ENCODE data around the gene PARD6G.

Gene PARD6G

DNA sequence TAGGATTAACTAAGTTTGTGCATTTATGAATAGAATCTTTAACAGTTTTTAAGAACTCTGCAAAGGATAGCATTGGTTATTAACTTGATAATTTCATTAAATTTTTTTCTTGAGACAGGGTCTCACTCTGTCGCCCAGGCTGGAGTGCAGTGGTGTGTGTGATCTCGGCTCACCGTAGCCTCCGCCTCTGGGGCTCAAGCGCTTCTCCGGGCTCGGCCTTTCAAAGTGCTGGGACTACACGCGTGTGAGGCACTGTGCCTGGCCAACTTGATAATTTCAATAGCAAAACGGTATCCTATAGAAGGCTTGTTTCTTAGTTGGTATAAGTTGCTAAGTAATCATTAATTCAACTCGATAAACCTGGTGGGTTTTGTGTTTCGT, 100.3 kb downstream of the PARD6G start:
- DNase-seq (ENCODE audit: low spot score): no peak

DNA sequence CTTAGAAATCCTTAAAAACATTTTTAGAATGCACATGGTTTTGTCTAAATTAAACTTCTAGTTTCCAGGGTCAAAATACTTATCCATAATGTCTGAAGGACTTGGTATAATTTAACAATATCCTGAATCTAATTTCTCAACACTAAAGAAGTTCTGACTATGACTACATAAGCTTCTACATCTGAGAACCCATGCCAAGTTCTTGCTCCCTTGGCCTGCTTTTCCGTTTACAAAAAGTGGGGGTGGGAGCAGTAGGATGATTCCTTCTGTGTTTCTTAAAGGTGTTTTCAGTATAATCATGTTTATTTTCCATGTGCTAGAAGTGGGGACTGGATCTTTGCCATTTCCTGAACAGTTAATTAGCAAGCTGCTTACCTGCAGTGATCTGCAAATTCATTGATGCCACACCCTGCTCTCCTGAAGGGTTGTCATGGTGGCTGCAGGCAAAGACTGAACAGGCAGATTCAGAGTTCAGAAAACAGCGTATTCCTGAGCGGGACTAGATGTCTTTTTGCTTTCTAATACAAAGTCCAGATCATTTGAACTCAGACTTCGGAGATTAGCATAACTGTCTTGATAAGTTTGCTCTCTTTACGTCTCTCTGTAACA, 102.0 kb downstream of the PARD6G start:
- no peak for DNase-seq (ENCODE audit: low spot score)

DNA sequence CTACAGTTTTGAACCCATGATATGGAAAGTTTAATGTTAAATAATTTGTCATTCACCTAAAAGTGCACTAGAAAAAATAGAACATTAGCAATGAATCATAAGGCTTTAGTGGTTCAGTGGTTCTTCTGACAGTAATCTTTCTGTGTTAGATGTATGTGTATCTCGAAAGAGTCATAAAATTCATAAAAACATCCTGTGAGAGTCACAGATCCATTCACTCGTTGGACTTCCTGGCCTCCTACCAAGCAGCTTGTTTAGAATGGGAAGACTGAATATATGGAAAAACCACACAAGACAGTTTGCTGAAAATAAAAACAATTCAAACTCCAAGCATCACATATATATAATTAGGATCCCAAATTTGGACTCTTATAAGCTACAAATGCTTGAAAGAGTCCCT, 103.4 kb downstream of the PARD6G start:
- DNase-seq (ENCODE audit: low spot score): no peak

DNA sequence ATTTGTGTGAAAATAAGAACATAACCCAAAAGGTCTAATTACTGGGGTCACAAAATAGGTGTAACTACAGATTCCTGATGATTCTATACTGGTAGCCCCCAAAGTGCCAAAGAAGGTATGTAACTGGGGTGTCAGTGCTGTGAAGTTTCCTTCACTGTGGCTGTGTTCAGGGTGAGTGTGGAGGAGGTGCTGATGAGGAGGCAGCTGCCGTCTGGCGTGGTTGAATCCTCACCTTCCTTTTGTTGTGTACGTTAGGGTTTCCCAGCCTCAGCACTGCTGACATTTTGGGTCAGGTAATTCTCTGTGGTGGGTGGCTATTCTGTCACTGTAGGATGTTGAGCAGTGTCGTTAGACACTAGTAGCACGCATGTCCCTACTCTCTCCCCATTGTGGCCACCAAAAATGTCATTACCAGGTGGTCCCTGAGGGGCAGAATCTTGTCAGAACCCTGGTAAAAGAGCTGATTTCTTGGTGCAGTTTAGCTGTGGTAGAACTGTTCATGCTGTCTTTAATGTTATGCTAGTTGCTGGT, 106.8 kb downstream of the PARD6G start:
- DNase-seq (ENCODE audit: low spot score): no peak

DNA sequence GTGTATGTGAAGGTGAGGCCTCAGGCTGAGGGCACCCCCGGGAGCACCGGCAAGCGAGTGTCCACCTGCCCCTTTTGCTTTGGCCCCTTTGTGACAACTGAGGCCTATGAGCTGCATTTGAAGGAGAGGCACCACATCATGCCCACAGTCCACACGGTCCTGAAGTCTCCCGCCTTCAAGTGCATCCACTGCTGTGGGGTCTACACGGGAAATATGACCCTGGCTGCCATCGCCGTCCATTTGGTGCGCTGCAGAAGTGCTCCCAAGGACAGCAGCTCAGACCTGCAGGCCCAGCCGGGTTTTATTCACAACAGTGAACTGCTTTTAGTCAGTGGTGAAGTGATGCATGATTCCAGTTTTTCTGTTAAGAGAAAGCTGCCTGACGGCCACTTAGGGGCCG, 109.3 kb downstream of the PARD6G start:
- no peak for DNase-seq (ENCODE audit: low spot score)

DNA sequence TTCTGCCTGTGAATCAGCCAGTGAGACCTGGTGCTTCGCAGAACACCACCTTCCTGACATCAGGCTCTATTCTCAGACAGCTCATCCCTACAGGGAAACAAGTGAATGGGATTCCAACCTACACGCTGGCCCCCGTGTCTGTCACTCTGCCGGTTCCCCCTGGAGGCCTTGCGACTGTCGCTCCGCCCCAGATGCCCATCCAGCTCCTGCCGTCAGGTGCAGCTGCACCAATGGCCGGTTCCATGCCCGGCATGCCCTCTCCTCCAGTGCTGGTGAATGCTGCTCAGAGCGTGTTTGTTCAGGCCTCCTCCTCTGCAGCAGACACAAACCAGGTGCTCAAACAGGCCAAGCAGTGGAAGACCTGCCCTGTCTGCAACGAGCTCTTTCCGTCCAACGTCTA, 110.2 kb downstream of the PARD6G start:
- DNase-seq (ENCODE audit: low spot score): no peak

DNA sequence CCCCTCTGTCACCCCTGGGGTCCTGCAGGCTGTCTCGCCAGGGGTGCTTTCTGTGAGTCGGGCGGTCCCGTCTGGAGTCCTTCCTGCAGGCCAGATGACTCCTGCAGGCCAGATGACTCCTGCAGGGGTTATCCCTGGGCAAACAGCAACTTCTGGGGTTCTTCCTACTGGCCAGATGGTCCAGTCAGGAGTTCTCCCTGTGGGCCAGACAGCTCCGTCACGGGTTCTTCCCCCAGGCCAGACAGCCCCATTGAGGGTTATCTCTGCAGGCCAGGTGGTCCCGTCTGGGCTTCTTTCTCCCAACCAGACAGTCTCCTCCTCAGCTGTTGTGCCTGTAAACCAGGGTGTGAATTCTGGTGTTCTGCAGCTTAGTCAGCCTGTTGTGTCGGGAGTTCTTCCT, 110.6 kb downstream of the PARD6G start:
- no peak for DNase-seq (ENCODE audit: low spot score)

DNA sequence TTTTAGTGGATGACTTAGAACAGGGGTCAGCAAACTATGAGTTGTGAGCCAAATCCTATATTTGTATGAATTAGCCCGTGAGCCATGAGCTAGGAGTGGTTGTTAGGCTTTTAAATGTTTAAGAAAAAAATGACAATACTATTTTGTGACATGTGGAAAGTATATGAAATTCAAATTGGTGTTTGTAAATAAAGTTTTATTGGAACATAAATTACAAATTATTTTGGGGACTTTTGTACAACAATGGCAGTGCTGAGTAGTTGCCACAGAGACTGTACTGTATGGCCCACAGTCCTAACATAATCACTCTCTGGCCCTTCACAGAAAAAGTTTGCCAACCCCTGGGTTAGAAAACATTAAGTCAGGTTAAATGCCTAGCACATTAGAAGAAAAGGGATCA, 112.2 kb downstream of the PARD6G start:
- DNase-seq (ENCODE audit: low spot score): no peak

DNA sequence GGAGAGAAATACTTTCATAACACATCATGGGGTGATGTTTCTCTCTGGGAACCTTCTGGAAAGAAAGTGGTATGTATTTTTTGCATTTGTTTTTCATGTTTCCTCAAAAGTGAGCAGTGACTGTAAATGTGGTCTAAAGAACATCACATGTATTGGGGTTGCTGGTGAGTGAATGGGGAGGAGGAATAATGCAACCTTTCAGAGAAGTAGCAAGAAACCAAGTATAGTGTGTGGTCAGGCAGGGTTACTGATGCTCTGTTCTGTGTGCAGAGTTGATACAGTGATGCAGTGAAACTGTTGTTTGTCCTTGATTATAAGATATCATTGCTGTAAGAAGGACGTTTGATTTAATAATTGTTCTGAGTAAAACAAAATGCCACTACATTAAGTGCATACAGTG, 114.2 kb downstream of the PARD6G start:
- DNase-seq (ENCODE audit: low spot score): no peak

DNA sequence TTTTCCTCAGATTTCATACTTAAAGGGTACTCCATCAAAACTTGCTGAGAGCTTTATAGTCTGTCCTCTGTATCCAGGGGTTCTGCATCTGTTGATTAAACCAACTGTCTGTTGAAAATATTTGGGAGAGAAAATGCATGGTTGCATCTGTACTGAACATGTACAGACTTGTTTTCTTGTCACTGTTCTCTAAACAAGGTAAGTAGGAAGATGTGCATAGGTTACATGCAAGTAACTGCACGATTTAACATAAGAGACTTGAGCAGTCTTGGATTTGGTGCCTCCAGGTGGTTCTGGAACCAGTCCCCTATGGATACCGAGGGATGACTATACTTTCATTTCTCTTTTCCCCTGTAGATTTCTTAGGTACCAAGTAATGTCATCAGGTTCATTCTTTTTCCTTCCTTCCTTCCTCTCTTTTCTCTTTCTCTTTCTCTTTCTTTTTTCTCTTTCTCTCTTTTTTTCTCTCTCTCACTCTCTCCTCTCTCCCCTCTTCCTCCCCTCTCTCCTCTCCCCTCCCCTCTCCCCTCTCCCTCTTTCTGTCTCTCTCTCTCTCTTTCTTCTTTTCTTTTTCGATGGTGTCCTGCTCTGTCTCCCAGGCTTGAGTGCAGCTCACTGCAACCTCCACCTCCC, 115.0 kb downstream of the PARD6G start:
- DNase-seq (ENCODE audit: low spot score): no peak

DNA sequence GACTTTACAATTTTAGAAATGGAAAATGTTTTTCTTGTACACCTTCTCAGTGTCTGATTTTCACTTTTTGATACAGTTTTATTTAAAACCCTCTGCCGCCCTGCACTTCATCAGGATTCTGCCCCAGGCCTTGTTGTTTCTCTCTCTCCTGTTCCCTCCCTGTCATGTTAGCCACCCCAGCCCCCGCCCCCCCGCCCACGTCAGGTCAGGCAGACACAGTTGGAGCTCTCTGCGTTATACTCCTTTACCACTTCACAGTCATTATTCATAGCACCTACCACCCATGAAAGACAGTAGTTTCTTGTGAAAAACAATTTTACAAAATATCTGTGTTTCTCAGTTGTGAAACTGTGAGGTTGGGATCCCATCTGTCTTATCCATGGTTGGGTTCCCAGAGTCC, 116.8 kb downstream of the PARD6G start:
- DNase-seq (ENCODE audit: low spot score): no peak

DNA sequence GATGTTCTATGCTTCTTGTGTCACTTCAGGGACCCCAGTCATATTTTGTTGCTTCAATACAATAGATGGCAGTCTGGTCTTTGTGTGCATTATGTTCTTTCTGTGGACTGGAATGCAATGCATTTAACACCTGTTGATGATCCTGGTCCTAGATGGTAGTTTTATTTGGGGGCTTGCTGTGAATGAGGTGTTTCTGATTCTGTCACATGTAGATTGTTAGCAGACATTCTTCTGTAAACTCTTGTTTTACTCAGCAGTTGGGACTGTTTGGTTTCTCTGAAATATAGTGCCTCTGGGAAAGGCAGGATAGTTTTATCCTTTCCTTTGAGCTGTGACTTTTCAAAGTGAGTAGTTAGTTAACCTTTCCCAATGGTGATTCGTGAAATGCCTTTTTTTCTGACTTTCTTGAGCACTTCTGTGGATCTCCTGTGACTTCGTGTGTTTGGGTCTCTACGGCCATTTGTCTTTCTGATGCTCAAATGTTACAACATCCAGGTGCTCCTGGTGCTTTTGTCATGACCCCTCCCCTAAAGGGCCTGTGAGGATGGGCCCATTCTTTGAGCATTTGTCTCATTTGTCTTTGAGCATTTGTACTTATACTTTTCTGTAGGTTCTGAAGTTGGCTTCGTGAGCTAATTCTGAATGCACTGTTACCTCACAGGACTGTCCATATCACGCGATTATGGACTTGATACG, 117.5 kb downstream of the PARD6G start:
- DNase-seq (ENCODE audit: low spot score): no peak

DNA sequence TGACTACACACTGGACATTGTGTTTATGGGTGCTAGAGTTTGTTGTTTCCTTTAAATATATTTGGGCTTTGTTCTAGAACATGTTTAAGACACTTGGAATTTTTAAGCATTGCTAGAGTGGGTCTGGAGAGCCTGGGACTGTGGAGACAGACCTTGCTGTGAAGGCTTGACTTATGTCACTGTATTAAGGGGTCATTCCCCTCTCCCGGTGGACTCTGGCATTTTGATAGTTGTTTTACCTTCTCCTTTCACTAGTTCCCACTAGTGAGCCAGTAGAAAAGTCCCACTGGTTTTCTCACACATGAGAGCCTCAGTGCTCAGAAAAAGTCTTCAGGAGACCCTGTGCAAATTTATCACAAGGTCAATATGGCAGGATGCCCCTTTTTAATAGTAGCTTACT, 119.7 kb downstream of the PARD6G start:
- DNase-seq (ENCODE audit: low spot score): no peak

DNA sequence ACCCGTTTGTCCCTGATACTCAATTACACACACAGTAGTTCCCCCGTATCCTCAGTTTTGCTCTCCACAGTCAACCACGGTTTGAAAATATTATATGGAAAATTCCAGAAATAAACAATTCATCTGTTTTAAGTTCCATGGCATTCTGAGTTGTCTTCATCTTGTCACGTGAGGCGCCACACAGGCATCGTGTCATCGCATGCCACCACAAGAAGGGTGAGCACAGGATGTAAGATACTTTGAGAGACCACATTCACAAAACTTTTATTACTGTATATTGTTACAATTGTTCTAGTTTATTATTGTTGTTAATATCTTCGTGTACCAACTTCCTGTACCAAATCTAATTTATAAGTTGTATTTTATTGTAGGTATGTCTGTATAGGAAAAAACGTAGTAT, 120.5 kb downstream of the PARD6G start:
- DNase-seq (ENCODE audit: low spot score): no peak

DNA sequence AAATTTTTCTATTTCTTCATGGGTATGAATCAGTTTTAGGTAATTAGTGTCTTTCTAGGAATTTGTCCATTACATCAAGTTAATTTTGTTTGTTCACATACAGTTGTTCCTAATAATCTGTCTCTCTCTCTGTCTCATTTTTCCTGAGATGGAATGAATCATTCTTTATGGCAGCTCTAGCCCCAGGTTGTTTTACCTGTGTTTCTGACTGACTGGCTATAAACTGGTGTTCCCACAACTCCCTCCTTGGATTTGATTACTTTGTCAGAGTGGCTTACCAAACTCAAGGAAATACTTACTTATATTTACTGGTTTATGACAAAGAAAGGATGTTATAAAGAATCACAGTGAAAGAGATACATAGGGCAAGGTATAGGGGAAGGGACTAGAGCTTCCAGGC, 123.2 kb downstream of the PARD6G start:
- no peak for DNase-seq (ENCODE audit: low spot score)

DNA sequence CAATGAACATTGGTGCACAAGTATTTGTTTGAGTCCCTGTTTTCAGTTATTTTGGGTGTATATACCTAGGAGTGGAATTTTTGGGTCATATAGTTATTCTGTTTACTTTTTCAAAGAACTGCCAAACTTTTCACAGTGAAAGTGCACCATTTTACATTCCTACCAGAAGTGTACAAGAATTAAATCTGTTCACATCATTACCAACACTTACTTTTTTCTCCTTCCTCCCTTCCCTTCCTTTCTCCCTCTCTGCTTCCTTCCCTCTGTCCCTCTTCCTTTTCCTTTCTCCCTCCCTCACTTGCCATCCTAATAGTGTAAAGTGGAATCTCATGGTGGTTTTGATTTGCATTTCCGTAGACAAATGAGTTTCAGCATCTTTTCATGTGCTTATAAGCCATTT, 126.4 kb downstream of the PARD6G start:
- DNase-seq (ENCODE audit: low spot score): no peak

DNA sequence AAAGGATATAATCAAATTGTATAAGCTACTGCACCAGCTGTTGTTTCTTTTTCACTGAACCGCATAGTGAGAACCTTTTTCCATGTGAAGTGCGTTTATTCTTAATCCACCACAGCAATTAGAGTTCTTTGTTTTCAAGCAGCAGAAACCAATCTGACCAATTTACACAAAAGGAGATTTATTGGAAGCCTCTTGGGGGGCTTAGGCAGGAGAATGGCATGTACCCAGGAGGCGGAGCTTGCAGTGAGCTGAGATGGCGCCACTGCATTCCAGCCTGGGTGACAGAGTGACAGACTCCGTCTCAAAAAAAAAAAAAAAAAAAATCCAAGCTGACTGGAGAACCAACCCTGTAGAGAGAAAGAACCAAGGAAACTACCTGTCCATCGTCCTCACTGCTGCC, 128.2 kb downstream of the PARD6G start:
- DNase-seq (ENCODE audit: low spot score): no peak

DNA sequence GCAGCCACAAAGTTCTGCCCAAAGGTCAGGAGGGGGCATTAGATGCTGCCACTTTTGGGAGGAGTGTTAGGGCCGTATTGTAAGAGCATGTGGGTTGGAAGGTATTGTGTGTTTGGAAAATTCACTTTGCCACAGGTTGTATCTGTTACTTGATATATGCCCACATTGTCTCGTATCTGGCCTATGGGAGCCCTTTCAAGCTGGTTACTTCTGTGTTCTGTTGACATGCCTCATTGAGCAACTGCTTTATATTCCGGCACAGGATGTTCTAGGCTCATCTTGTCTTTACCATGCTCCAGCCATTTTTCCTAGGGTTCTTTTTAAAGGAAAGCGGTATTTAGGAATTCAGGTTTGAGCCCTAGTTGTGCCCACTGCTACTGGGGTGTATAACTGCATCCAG, 132.3 kb downstream of the PARD6G start:
- no peak for DNase-seq (ENCODE audit: low spot score)

DNA sequence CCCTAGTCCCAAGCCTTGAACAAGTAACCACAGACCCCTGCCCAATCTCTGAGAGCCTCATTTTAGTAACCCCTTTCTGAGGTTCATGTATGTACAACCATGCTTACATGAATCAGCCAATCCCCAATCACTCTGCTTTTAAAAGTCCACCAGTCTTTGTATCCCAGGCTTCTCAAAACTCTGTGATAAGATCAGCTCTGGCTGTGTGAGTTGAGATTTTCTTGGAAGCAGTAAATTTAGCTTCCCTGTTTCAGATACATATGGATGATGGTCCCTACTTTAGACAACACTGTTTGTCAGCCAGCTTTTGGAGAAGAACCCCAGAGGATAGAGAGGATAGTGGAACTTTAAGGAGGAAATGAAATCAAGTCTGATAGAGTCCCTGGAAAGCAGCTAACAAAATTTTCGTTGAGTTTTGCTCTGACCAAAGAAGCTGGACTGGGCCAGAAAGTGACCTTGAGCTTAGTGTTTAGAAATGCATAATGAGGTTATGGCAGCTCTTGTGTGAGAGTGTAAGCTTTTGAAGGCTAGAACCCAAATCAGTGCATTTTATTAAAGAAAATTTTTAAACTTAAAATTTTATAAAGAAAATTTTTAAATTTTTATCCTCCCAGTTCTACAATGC, 134.6 kb downstream of the PARD6G start:
- DNase-seq (ENCODE audit: low spot score): no peak

DNA sequence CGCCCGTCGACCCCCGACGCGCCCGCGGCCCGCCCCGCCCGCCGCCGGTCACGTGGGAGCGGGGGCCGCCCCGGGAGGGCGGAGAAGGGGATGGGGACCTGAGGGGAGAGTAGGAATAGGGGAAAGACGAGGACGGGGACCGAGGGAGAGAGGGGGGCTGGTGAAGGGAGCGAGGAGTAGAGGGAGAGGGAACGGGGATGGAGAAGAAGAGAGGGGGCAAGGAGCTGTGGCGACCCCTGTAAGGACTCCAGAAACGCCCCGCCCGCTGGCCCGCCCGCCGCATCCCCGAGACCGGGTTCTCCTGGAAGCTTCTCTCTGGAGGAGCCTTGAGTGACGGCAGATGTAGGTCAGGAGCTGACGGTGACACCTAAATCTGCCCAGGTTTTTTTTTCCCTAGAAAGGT, 137.6 kb downstream of the PARD6G start:
- DNase-seq (ENCODE audit: low spot score): peak; percentile 17

DNA sequence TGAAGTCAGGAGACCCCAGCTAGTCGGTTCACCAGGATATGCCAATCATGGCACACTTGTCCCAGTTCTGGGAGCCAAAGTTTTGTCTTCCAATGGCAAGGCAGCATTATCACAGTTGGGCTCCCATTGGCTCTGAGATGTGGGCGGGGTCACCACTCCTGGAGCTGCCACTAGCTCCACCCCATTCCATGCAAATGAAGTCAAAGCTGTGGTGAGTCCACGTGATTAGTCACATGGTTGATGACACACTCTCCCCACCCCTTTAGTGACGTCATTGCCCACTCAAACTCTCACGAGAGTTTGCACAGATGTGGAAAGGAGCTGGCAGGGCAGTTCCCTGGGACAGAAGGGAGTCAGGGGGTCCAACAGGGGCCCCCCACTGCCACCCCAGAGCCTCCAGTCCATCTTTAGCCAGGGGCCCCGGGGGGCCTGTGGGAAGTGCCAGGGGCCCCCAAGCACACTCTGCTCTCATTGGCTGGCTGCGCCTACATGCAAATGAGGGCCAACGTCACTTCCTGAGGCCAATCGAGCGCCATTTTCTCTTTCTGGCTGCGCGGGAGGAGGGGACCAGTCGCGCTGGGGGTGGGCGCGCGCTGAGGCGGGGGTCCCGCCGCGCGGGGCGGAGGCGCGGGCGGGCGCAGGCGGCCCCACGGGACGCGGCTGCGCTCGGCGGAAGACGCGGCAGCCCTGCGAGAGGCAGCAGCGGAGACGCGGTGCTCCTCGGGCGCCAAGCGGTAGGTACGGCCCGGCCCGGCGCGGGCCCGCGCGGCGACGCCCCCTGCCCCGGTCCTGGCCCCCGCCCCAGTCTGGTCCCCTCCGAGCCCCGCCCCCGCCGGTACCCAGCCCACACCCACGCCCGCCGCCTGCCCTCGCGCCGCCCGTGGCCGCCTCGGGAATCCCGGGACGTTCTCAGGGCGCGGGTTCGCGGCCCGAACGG, 138.3 kb downstream of the PARD6G start, which contains the start of gene ADNP2:
ADNP2 (plus strand) TSS at position 524 of the 937 bp plus-strand sequence. CDS start 8,281 bp downstream, outside the sequence.
- peak; percentile 90 for DNase-seq (ENCODE audit: low spot score)

DNA sequence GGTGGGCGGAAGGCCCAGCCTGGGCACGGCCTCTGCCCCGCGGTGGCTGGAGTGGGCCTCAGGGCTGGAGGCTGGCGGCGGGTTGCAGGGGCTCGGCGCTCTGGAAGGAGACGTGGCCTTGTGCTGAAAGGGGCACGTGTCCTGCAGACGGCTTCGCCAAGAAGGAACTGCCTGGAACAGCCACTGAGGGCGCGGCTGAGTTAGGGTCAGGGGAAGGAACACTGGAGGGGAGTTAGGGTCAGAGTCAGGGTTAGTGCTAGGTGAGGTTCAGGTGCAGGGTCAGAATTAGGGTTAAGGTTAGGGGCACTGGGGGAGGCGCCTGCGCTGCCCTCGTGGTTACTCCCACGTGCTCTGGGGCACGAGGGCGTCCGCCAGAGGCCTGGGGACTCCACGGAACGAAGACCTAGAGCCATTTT, 139.2 kb downstream of the PARD6G start:
- DNase-seq (ENCODE audit: low spot score): no peak

All from SW480 (cell line).